SHP77 (cell line): Measurements from ENCODE around the gene MPHOSPH6.
"Not testable (repeated sequence)": the region's sequence is repeated elsewhere in the genome, so short reads cannot be mapped to it uniquely, and the experiment has no call there.

Experiments
- DNase-seq, 2 experiments: peaks; one replicate each; lab custom pipeline; 2025; lab: John Stamatoyannopoulos, UW

MPHOSPH6 gene

DNA sequence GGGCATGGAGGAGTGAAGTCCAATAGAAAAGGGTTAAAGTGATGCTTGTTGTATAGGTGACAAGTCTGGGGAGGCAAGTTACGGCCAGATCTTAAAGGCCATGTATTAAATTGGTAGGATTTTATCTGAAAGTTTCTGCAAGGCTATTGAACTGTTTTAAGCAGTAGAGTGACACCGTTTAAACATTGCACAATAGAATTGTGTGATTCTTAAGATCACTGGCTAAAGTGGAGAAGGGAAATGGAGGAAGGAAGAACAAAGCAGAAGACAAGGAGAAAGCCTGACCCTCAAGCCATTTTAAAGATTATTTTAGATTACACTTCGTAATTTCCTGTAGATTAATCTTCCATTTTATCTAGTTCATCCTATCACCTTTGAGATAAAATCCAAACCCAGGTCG is 5.6 kb upstream of the MPHOSPH6 start:
- DNase-seq = no peak

- DNase-seq = no peak
Measured at GRCh38 chr16:82167670-82168069, 2.4 kb downstream of the MPHOSPH6 start.

DNA sequence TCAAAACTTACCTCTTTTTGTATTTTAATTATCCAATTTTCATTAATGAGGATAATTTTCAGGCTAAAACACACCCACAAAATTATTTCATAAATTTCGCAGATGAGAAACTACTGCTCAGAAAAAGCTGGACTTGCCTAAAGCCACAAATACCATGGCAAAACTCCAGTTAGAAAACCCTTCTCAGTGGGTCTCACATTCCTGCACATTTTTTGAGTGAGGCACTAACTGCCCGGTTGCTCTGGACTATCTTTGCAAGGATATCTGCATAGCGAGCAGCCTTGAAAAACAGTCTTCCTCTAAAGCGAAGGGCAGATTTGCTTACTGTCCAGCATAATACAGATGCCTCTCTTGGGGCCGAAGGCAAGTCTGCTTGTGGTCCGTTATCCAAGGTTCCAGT is 9.8 kb downstream of the MPHOSPH6 start:
- no peak for DNase-seq

GRCh38 chr16:82157836-82158235 is 12.2 kb downstream of the MPHOSPH6 start:
- no peak for DNase-seq

DNA sequence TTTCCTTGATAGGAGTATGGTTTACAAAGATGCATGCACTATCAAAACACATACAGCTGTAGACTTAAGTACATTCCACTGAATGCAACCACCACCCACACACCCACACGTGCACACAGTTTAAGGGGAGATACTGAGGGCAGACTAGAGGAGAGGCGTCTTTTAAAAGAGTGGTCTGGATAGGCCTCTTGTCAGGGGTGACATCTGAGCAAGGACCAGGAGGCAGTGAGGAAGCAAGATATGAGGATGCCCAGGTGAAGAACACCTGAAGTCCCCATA is 12.6 kb downstream of the MPHOSPH6 start:
- no peak for DNase-seq

DNA sequence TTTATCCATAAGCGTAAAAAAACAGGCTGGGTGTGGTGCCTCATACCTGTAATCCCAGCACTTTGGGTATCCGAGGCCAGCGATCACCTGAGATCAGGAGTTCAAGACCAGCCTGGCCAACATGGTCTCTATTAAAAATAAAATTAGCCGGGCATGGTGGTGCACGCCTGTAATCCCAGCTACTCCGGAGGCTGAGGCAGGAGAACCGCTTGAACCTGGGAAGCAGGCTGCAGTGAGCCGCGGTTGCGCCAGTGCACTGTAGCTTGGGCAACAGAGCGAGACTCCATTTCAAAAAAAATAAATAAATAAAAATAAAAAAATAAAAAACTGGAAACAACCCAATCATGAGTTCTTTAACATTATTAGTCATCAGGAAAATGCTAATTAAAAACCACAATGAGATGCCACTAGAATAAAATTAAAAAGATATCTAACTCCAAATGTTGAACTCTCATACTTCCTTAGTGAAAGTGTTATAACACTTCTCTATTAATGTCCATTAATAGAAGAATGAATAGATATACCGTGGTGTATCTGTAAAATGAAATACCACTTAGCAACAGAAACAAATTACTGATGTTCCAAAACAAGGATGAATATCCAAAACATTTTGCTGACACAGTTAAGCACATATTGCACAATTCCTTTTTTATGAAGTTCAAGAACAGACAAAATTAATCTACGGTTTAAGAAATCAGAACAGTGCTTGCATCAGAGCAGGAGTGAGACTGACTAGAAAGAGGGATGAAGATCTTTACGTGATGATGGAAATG is 13.1 kb downstream of the MPHOSPH6 start:
- no peak for DNase-seq

DNA sequence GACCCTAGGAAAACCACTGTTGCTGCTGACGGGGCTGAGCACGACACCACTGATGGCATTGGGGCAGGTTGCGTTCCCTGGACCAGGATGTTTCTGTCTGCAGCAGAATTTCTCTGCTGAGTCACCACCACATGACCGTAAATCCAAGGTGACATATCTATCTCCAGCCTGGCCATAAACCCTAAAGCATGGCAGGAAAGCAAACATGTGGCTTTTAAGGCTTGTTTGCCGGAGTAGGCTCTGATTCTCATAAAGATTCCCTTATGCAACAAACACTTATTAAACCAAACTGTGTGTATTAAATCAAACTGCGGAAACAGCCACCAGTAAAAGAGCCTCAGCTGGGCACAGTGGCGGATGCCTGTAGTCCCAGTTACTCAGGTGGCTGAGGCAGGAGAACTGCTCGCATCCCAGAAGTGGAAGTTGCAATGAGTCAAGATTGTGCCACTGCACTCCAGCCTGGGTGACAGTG is 17.3 kb downstream of the MPHOSPH6 start:
- DNase-seq = no peak

- no peak for DNase-seq
Measured at GRCh38 chr16:82152196-82152595, 17.8 kb downstream of the MPHOSPH6 start.

- DNase-seq = no peak
Measured at GRCh38 chr16:82150549-82150948, 19.5 kb downstream of the MPHOSPH6 start.

- no peak for DNase-seq
Measured at GRCh38 chr16:82149536-82149935, 20.5 kb downstream of the MPHOSPH6 start.

- no peak for DNase-seq
Measured at GRCh38 chr16:82147546-82147945, 22.5 kb downstream of the MPHOSPH6 start.

DNA sequence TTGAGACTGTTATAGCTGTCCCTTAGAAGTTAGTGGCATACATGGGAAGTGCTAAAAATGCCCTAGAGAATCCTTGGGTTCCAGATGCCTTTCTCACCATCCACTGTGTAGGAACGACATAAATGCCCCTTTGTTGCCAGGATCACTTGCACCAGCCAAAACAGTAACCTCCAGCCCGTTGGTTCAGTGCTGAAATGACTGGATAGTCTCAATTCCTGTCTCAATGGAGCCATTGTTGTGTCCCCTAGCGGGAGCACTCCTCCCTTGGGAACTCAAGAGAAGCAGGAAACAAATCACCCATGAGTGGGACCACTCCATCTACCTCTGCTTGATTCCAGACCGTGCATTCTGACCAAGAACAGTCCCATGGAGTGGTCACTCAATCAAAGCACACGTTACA is 23.1 kb downstream of the MPHOSPH6 start:
- DNase-seq = no peak

GRCh38 chr16:82146556-82146955 is 23.5 kb downstream of the MPHOSPH6 start:
- no peak for DNase-seq

DNA sequence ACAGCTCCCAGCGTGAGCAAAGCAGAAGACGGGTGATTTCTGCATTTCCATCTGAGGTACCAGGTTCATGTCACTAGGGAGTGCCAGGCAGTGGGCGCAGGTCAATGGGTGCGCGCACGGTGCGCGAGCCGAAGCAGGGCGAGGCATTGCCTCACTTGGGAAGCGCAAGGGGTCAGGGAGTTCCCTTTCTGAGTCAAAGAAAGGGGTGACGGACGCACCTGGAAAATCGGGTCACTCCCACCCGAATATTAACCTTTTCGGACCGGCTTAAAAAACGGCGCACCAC is 30.8 kb downstream of the MPHOSPH6 start:
- DNase-seq = not testable (repeated sequence)

GRCh38 chr16:82138478-82139285 is 31.3 kb downstream of the MPHOSPH6 start:
- DNase-seq = no peak

- DNase-seq = no peak
Measured at GRCh38 chr16:82137822-82138167, 32.2 kb downstream of the MPHOSPH6 start.

GRCh38 chr16:82136956-82137821 is 32.8 kb downstream of the MPHOSPH6 start:
- DNase-seq = no peak

DNA sequence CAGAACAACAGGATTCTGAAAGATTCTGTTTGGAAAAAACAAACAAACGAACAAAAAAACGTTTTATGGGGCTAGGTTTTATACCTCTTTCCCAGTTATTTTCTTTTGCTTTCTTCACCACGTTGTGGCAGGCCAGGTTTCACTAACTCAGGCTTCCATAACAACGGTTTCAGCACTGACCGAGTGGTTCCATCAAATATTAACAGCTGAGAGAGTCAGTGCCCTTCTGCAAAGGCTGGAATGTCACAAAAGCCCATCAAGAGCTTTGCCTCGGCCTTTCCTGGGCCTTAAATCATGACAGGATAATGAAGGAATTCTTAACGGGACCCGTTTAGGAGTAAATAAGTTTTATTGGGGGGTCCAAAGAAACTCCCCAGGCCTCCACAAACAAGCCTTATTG is 34.2 kb downstream of the MPHOSPH6 start:
- no peak for DNase-seq

DNA sequence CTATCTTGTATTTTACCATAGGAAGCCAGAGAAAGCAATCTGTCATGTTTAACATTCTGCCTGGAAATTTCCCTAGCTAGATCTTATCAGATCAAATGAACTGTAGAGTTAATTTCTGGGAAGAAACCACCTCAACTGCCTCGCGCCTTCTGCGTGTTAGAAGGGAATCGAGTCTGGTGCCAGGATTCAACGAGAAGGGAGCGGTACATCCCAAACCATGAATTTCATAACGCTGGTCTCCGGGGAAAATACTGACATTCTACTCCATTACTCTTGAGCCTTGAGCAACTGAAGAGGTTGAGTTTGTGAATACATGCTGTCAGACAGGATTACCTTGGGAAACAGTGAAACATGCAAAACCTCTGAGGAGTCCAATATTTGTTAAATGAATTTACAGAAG is 35.2 kb downstream of the MPHOSPH6 start:
- DNase-seq = no peak

GRCh38 chr16:82133798-82134197 is 36.2 kb downstream of the MPHOSPH6 start:
- DNase-seq = no peak

DNA sequence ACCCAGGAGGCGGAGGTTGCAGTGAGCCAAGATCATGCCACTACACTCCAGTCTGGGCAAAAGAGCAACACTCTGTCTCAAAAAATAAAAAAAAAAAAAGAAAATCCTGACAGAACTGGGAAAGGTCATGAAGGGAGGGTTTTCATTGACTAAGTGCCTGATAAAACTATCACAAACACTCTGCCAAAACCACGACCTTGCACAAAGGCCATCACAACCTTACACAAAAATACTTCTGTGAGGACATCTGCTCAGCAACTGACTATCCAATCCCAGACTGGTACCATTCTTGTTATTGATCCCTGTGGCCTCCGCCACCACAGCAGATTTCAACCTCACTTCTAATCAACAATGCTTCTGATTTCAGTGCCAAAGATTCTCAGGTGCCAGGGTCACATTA is 40.1 kb downstream of the MPHOSPH6 start:
- no peak for DNase-seq

- DNase-seq = no peak
Measured at GRCh38 chr16:82124651-82125050, 45.4 kb downstream of the MPHOSPH6 start.

DNA sequence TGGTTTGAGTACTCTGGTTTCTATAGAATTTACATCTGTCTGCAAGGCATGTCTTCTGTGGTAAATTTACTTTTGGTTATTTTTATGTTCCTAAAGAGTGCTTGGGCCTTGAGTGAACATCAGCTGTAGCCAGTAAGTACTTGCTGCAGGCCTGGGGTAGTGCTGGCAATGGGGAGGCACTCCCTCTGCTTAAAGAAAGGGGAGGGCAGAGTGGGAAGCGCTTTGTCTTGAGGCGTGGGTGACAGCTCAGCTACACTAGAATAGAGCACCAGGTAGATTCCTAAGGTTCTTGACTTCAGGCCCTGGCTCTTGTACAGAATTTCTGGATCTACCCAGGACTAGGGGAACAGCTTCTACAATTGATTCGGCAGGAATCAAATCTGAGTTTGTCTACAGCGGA is 50.6 kb downstream of the MPHOSPH6 start:
- DNase-seq = no peak
